NCI-H2171 treated with DMSO at 0.1 percent for 48 hours (cell line): Measurements from ENCODE around the gene USP22.

Experiments used
- DNase-seq: peaks from one replicate; lab custom pipeline; 2025; lab: John Stamatoyannopoulos, UW

Gene USP22

DNA sequence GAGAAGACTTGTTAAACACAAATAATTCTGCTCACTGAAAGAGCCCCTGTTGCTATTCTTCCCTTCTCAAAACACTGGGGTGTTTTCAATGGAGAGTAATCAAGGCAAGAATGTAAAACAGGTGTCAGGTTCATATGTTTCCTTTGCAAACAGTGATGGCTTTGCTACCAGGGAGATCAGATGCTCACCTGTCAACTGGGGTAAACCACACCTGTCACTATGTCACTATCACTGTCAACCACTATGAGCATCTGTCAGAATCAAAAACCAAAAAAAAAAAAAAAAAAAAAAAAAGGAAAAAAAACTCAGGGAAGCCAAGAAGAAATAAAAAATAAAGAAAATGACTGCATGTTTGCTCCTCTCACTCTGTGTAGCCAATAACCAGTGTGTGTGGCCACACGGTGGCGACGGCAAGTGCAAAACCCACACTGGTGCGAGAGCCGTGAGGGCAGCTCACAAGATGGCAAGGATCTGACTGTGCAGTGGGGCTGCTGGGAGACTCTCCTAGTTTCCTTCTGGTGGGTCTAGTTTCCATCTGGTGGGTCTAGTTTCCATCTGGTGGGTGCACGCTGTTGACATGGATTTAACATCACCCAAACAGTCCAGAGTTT, 22.7 kb downstream of the USP22 start:
- peak; percentile 94 for DNase-seq

DNA sequence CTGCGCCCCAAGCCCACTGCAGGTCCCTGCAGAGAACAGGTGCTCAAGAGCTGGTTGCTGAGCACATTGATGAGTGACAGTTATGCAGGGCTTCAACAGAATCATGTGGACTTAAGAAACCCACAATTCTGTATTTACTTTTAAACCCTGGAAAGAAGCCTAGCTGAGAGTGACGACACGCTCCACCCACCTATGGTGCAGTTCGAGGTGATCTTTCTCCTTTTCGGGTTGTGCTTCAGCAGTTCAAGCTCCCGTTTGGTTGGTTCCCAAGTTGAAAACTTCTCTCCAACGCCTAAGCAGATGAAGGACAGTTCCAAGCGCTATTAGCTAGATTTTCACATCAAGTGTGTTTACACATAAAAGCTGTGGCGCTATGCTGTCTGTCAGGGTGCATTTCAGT, 23.9 kb downstream of the USP22 start:
- DNase-seq: no peak

DNA sequence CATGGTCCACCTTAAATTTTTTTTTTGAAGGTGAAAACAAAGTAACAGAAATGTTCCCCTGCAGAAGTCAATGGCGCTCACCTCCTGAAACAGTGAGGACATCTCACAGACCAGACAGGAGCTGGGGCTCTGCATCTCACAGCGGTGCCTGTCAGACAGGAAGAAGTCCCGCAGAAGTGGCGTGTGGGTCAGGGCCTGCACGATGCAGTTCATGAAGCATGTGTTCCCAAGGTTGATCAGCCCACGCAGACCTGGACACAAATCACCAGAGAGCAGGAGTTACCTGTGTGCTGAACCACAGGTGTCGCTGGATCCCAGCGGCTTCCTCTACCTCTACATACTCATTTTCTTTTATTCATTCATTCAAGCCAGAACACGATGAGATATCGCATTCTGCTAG, 24.9 kb downstream of the USP22 start:
- DNase-seq: no peak

GRCh38 chr17:21017256-21017655, 25.6 kb downstream of the USP22 start:
- DNase-seq: no peak

DNA sequence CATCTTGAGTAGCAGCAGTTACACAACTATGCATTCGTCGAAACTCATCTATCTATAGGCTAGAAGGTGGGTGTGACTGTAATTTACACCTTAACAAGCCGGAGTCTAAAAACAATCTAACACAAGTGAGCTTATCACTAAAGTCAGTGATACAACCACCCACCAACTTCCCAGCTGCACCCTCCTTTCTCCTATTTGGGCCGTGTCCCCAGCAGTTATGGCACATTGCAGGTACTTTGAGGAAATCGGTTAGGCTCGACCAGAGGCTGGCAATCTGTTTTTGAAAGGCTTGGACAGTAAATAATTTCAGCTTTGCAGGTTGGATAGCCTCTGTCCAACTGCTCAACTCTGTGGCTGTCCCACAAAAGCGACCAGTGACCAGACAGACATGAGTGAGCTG, 26.0 kb downstream of the USP22 start:
- no peak for DNase-seq

- no peak for DNase-seq
These were observed 27.2 kb downstream of the USP22 start for GRCh38 chr17:21015564-21015963.

GRCh38 chr17:21014498-21014897, 28.3 kb downstream of the USP22 start:
- DNase-seq: no peak

- DNase-seq: no peak
These were observed 28.8 kb downstream of the USP22 start for GRCh38 chr17:21013983-21014382.

DNA sequence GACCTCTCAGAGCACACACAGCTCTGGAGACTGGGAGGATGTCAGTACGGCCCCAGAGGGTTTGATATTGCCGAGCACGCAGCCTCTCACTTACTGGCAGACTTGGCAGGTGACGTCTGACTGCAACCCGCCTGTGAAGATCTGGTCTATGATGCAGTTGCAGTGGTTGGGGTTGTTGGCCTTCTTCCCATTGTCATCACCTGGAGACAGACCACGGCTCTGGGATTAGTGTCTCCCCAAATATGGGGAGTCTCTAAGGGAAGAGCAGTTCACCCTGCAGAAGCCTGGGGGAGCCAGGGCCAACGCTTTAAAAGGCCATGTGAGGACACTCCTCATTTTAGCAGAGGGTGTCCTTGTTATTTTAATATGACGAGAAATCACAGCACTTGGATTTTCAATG, 30.1 kb downstream of the USP22 start:
- DNase-seq: no peak

DNA sequence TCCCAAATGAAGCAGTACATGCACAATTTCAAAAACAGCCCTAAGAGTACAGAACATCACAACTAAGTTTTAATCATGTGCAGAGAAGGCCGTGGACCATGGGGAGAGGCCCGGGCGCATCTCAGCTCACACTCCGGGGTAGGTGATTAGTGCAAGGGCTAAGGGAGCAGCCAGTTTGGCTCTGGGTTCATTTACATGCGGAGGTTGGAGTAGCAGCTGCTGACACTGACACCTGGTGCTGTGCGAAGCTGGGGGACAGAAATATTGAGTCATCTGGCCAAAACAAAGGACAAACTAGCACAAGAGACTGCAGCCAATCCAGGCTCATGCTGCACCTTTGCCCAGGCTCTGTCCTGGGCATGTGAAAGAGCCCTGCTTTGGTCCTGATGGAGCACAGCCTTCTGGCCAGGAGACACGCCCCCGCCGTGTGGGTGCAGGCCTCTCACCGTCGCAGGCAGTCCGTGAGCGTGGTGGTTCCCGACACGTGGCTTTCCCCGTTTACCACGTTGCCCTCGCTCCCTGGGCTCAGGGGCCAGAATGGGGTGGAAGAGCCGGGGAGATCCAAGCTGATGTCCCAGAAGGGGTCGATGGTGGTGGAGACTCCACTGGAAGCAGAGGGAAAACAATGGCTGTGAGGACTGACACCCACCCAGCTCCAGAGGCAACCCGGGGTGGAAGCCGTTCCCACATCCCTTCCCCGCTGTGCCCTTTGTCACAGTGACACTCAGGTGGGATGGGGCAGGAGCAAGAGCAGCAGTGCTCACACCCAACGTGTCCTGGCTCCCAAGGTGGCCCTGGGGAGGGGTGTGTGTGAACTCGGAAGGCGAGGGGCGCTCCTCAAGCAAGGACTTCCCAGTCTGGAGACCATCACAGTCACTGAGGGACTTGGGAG, 31.9 kb downstream of the USP22 start:
- DNase-seq: no peak

- no peak for DNase-seq
These were observed 33.7 kb downstream of the USP22 start for GRCh38 chr17:21008992-21009671.

DNA sequence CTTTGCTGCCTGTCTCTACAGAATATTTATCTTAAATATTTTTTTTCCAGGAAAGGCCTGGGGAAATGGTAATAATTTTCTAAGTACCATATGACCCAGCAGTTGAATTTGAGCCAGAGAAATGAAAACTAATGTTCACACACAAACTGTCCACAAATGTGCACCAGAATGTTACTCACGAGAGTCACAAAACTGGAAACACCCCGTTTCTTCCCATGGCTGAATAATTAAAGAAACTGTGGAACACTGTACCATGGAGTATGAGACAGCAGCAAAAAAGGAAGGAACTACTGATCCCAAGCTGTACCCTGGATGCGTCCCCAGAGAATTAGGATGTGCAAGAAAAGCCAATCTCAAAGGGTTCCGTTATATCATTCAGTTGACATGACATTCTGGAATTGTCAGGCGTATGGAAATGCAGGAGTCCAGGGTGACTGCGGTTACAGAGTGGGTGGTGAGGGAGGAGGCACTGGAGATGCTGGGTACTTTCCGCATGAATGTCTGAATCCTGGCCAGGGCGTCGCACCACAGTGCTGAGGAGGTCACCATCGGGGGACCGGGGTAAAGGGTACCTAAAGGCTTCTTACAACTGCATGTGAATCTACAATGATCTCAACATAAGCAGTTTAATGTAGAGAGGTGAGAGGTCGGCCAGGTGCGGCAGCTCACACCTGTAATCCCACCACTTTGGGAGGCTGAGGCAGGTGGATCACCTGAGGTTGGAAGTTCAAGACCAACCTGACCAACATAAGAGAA, 34.5 kb downstream of the USP22 start:
- no peak for DNase-seq

DNA sequence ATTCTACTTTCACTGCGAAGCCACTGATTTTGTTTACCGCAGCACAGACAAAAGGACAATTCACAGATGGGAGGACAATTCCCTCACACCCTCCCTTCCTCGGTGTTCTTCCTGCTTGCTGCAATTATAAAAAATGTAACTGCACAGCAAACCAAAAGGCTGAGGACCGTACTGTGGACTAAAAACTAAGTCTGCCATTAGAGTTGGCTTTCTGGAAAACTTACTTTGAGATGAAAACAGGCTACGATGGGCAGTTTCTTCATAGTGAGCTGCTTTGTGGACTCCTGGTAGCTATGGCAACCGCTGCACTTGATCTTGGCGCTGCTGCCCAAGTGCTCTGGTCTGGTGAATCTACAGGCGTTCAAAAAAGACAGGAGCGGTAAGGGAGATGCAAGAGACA, 35.2 kb downstream of the USP22 start:
- no peak for DNase-seq

DNA sequence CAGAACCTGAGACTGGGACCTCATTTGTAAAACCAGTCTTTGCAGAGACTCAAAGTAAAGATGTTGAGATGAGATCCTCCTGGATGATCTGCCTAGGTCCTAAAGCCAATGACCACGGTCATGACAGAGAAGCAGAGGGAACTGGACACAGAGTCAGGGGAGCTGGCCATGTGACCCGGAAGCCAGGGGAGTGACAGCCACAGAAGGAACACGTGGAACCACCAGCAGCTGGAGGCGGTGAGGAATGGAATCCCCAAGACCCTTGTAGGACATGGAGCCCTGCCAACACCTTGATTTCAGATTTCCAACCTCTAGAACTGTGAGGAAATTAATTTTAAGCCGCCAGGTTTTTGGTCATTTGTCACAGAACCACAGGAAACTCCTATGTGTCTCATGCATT, 37.0 kb downstream of the USP22 start:
- no peak for DNase-seq

- DNase-seq: no peak
These were observed 37.4 kb downstream of the USP22 start for GRCh38 chr17:21005367-21005766.

DNA sequence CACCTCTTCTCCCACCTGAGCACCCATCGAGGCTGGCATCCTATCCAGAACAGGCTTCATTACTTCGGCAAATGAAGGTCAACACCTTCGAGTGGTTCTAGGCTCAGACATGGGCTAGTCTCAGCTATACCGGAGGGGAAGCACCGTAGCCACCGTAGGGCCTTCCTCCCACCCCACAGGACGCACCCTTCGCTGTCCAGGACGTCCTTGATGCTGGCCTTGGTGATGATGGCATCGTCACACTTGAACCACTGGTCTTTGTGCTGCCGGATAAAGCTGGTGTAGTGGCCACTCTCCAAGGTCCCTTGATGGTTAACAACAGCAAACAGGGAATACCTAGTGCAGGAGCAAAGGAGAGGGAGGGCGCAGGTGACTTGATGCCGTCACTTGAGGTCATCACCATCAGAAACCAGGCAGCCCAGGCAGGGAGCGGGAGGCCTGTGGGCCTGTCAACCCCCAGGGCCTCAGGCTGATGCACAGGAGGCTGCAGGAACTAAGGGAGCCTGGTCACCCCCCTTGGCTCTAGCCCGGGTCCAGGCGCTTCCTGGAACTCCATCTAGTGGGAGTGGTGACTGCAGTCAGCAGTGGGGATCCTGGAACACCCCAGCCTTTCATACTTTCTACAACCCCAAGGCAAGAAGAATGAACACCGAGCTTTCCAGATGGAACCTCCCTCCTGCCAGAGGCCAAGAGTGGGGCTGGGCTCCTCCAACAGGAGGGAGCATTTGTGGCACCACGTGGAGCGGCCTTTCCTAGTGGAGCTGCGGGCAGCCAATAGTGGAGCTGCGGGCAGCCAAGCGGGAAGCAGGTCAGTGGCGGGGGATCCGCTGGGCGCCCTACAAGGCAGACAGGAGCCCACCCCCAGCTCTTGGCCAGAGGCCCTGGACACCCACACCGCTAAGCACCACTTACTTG, 38.5 kb downstream of the USP22 start:
- no peak for DNase-seq

- DNase-seq: no peak
These were observed 39.7 kb downstream of the USP22 start for GRCh38 chr17:21003007-21003621.

GRCh38 chr17:21002309-21003006, 40.4 kb downstream of the USP22 start:
- DNase-seq: no peak

DNA sequence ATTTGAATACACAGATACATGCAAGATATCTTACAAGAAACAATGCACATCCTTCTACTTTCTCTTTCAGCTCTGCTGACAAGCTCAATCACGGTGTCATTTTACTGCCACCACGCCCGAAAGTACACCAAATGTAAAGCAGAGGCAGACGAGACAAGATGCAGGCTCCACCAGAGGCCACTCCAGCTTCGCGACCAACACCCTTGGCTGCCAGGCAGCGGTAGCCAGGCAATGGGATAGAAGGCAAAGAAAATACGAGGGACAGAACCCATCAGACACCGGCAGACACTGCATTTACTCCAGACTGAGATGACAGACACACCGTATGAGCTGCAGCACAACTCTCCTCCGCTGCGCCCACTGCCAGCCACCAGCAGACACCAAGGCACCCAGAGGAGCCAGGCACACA, 41.0 kb downstream of the USP22 start:
- no peak for DNase-seq
